PC-9 (cell line): Measurements from ENCODE around the gene CRAMP1.

Source experiments
- EZH2 ChIP-seq: fragments of 200-600 bp; sonication (generic); IDR thresholded peaks from 2 replicates; pipeline ENCODE4 v1.8.0; 2017; ENCODE audit warnings: antibody characterized with exemption, low read depth
- TF ChIP-seq, protein P1 (sequence below): fragments of 200-600 bp; sonication (generic); conservative IDR thresholded peaks from 2 replicates; pipeline ENCODE4 v1.6.1; 2017; ENCODE audit warnings: mixed run types, antibody characterized with exemption, mild to moderate bottlenecking, moderate library complexity

DNA sequence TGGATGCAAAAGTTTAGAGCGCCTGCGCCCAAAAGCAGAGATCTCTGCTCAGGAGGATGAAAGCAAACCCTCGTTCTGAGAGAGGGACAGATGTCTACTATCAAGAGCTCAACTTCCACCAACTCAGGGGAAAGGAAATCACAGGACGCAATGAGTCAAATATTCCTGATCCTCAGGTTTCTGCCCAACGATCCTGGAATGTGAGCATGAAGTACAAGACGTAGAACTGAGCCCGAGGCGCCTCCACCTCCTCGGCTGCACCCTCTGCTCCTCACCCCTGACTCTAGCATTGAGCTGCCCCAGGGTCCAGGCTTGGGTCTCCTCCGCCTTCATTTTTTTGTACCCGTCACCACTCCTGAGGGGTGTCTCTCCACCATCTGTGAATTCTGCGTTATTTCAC, 15.6 kb upstream of the CRAMP1 start:
- TF ChIP-seq, protein P1, sequence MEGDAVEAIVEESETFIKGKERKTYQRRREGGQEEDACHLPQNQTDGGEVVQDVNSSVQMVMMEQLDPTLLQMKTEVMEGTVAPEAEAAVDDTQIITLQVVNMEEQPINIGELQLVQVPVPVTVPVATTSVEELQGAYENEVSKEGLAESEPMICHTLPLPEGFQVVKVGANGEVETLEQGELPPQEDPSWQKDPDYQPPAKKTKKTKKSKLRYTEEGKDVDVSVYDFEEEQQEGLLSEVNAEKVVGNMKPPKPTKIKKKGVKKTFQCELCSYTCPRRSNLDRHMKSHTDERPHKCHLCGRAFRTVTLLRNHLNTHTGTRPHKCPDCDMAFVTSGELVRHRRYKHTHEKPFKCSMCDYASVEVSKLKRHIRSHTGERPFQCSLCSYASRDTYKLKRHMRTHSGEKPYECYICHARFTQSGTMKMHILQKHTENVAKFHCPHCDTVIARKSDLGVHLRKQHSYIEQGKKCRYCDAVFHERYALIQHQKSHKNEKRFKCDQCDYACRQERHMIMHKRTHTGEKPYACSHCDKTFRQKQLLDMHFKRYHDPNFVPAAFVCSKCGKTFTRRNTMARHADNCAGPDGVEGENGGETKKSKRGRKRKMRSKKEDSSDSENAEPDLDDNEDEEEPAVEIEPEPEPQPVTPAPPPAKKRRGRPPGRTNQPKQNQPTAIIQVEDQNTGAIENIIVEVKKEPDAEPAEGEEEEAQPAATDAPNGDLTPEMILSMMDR, result no peak
- no peak for TF ChIP-seq EZH2
